K562 (cell line): ENCODE measurements around the gene OVOL3. TPM values are rescaled to one million over a fixed set of nuclear protein-coding genes. Genes with fewer than 3 reads are reported as not detected.
A peak's percentile ranks its signal among the peaks of the same experiment; 100 is the strongest.

ENCODE experiments used
- CBX1 ChIP-seq: sonication (generic); IDR thresholded peaks from 2 replicates; pipeline ENCODE4 v1.6.1; 2016; ENCODE audit warnings: antibody characterized with exemption, low read depth, mild to moderate bottlenecking
- CREB1 ChIP-seq, 2 experiments: sonication (generic) in 1 of 2; formaldehyde crosslinking in 1 of 2; IDR thresholded peaks; 2 replicates each; pipeline versions ENCODE4 v1.6.1 to v1.8.0; 2012 to 2022; ENCODE audit warnings: inconsistent platforms in 1 of 2, mild to moderate bottlenecking in 1 of 2, missing genetic modification reagents in 1 of 2, moderate library complexity in 1 of 2
- CTBP1 ChIP-seq: fragments of 450-650 bp; IDR thresholded peaks from 2 replicates; pipeline ENCODE4 v1.6.1; 2016; ENCODE audit warnings: borderline replicate concordance
- CTCFL ChIP-seq: IDR thresholded peaks from 2 replicates; pipeline ENCODE4 v1.6.1; 2011; ENCODE audit warnings: borderline replicate concordance, low read depth, mild to moderate bottlenecking, moderate library complexity, low read length; ENCODE audit not compliant: insufficient read depth, poor library complexity, severe bottlenecking
- ETV1 ChIP-seq: fragments of 450-650 bp; conservative IDR thresholded peaks from 2 replicates; pipeline ENCODE4 v1.6.1; 2016; ENCODE audit warnings: missing genetic modification characterization, control low read depth, low read depth, missing compliant biosample characterization
- GABPA ChIP-seq: fragments of 200-800 bp; sonication (Bioruptor generic); conservative IDR thresholded peaks from 2 replicates; pipeline ENCODE4 v1.6.1; 2016; ENCODE audit warnings: low read depth, missing genetic modification characterization, missing compliant biosample characterization
- LCOR ChIP-seq: sonication (generic); formaldehyde crosslinking; IDR thresholded peaks from 2 replicates; pipeline ENCODE4 v1.8.0; 2022; ENCODE audit warnings: mild to moderate bottlenecking, missing genetic modification reagents
- MTA2 ChIP-seq: fragments of 450-650 bp; IDR thresholded peaks from 2 replicates; pipeline ENCODE4 v1.6.1; 2016; ENCODE audit warnings: low read depth
- PHB ChIP-seq: fragments of 250-450 bp; sonication (Bioruptor Pico); IDR thresholded peaks from 2 replicates; pipeline ENCODE4 v1.5.0; 2021
- POU5F1 ChIP-seq: fragments of 150-350 bp; IDR thresholded peaks from 2 replicates; pipeline ENCODE4 v1.6.1; 2014; ENCODE audit warnings: borderline replicate concordance, low read length, low read depth, mild to moderate bottlenecking; ENCODE audit not compliant: partially characterized antibody
- RBFOX2 ChIP-seq: fragments of 200-400 bp; formaldehyde crosslinking; IDR thresholded peaks from 2 replicates; pipeline ENCODE4 v1.6.1; 2017; ENCODE audit warnings: low read depth, mild to moderate bottlenecking, low read length, moderate library complexity
- ZBTB5 ChIP-seq: fragments of 450-650 bp; IDR thresholded peaks from 2 replicates; pipeline ENCODE4 v1.6.1; 2017; ENCODE audit warnings: antibody characterized with exemption
- polyA plus RNA-seq, 8 experiments: library from polyadenylated mRNA; depleted of rRNA in 4 of 8; stranded (reverse) in 5 of 8; unstranded in 3 of 8; fragments of >200 nt; fragmentation: Nextera tagmentation in 2 of 8; fragmentation: Illumina TruSeq in 1 of 8; extraction: Ambion mirVana in 2 of 8; extraction: Trizol in 1 of 8; gene quantifications; 2 replicates each; pipeline versions ENCODE4 v1.2.1 to v1.2.3, GENCODE V29; 2011 to 2014; ENCODE audit warnings: inconsistent platforms in 1 of 8, missing spikeins in 1 of 8
- total RNA-seq, 7 experiments: library from RNA; depleted of rRNA in 6 of 7; stranded (reverse); fragments of >200 nt in 6 of 7; fragmentation: Illumina TruSeq in 2 of 7; extraction: Trizol in 2 of 7; gene quantifications; 2 replicates each; pipeline versions ENCODE4 v1.2.1 to v1.2.3, GENCODE V29; 2011 to 2021; ENCODE audit warnings: low replicate concordance in 1 of 7

The OVOL3 gene
- total and polyA plus RNA-seq, 9 of the 15 experiments (the other 6 are each of a cell fraction or from before 2014, with no cell fraction given), result not detected

GRCh38 chr19:36114721-36115452 is 3.9 kb downstream of the OVOL3 start, which contains the start of gene POLR2I (continued):
- no peak for TF ChIP-seq ZBTB5
- TF ChIP-seq ETV1, result no peak
- no peak; the same call in 1 of the 2 replicates for TF ChIP-seq GABPA (tag)
- TF ChIP-seq CREB1 (IDR thresholded peaks at IDR 0.05), result no peak
- peak; percentile 30; the same call in 1 of the 2 replicates for TF ChIP-seq CREB1 (CRISPR knock-in tag; IDR thresholded peaks at IDR 0.05)
- TF ChIP-seq POU5F1, result peak; percentile 89
- peak; percentile 19; the same call in 1 of the 2 replicates for TF ChIP-seq CTBP1
- no peak for TF ChIP-seq MTA2
- peak; percentile 76; the same call in 1 of the 2 replicates for TF ChIP-seq CBX1
- TF ChIP-seq LCOR (CRISPR knock-in tag), result peak; percentile 95
- no peak for TF ChIP-seq CTCFL
- TF ChIP-seq RBFOX2, result peak; percentile 81
- TF ChIP-seq PHB (CRISPR knock-in tag), result 0 out of 2 replicates have a peak, but pooled peaks have one; percentile 31
